Keratinocyte (primary cell): ENCODE measurements around the gene CDC42SE2. TPM values are rescaled to one million over a fixed set of nuclear protein-coding genes. Genes with fewer than 3 reads are reported as not detected.

Source experiments
- DNase-seq: peaks from one replicate; pipeline ENCODE4 v3.0.0-alpha.2; 2011; ENCODE audit warnings: low read depth, missing footprints, low spot score
- FAIRE-seq: peaks from 2 replicates; lab custom pipeline; 2011; peaks lifted over from hg19 to GRCh38; lab: Jason Lieb, UNC
- H2AFZ ChIP-seq: 2 replicates; pipeline ENCODE4 v1.6.0; 2012; ENCODE audit warnings: low read length, control low read depth, inconsistent platforms; ENCODE audit not compliant: control insufficient read depth
- H3K27ac ChIP-seq: 2 replicates; pipeline ENCODE4 v1.5.1; 2011; ENCODE audit warnings: low read length; ENCODE audit not compliant: control insufficient read depth, insufficient read depth
- H3K27me3 ChIP-seq: 3 replicates; pipeline ENCODE4 v1.6.0; 2011; ENCODE audit warnings: low read length; ENCODE audit not compliant: control insufficient read depth, insufficient read depth; ENCODE audit errors: extremely low read depth
- H3K36me3 ChIP-seq, 2 experiments: 2 replicates in 1 of 2; 3 replicates in 1 of 2; pipeline ENCODE4 v1.5.1; 2011; ENCODE audit warnings: low read length in 2 of 2, mild to moderate bottlenecking in 1 of 2; ENCODE audit not compliant: control insufficient read depth in 2 of 2, insufficient read depth in 2 of 2; ENCODE audit errors: extremely low read depth in 1 of 2
- H3K4me1 ChIP-seq: 3 replicates; pipeline ENCODE4 v1.5.1; 2011; ENCODE audit warnings: low read length; ENCODE audit not compliant: control insufficient read depth, insufficient read depth; ENCODE audit errors: extremely low read depth
- H3K4me2 ChIP-seq: 3 replicates; pipeline ENCODE4 v1.6.0; 2011; ENCODE audit warnings: low read depth, low read length; ENCODE audit not compliant: control insufficient read depth, insufficient read depth; ENCODE audit errors: extremely low read depth
- H3K4me3 ChIP-seq, 3 experiments: fragments of 200-600 bp in 1 of 3; sonication (generic) in 1 of 3; 2 replicates in 2 of 3; 3 replicates in 1 of 3; pipeline ENCODE4 v1.5.1; 2011 to 2016; ENCODE audit warnings: low read length in 3 of 3, mild to moderate bottlenecking in 3 of 3, control low read depth in 2 of 3, inconsistent platforms in 1 of 3, low read depth in 1 of 3, mixed read lengths in 1 of 3, mixed run types in 1 of 3, moderate library complexity in 1 of 3; ENCODE audit not compliant: control insufficient read depth in 2 of 3, insufficient read depth in 2 of 3; ENCODE audit errors: extremely low read depth in 1 of 3
- H3K79me2 ChIP-seq: 2 replicates; pipeline ENCODE4 v1.6.0; 2012; ENCODE audit warnings: low read length; ENCODE audit not compliant: control insufficient read depth, insufficient read depth
- H3K9ac ChIP-seq: 3 replicates; pipeline ENCODE4 v1.6.0; 2011; ENCODE audit warnings: low read length; ENCODE audit not compliant: control insufficient read depth, insufficient read depth; ENCODE audit errors: extremely low read depth
- H3K9me1 ChIP-seq: 3 replicates; pipeline ENCODE4 v1.6.0; 2011; ENCODE audit warnings: low read length; ENCODE audit not compliant: control insufficient read depth, insufficient read depth; ENCODE audit errors: extremely low read depth
- H3K9me3 ChIP-seq: 2 replicates; pipeline ENCODE4 v1.5.1; 2012; ENCODE audit warnings: low read depth, low read length; ENCODE audit not compliant: control insufficient read depth
- H4K20me1 ChIP-seq: 3 replicates; pipeline ENCODE4 v1.6.0; 2011; ENCODE audit warnings: low read length; ENCODE audit not compliant: control insufficient read depth, insufficient read depth; ENCODE audit errors: extremely low read depth
- EZH2 ChIP-seq: IDR thresholded peaks from one replicate; pipeline ENCODE4 v1.6.1; 2012; ENCODE audit warnings: inconsistent platforms, mild to moderate bottlenecking, low read length, moderate library complexity
- dilution Hi-C: fragments of 300-500 bp; cut with MboI; formaldehyde crosslinking; loops from one replicate; pipeline ENCODE4 v1.7.0; 2020; ENCODE audit warnings: low sequenced_read_pairs; ENCODE audit not compliant: extremely low pct_ligation_motif_present
- polyA plus RNA-seq, 5 experiments: library from polyadenylated mRNA; depleted of rRNA in 3 of 5; stranded (reverse) in 3 of 5; stranded (forward) in 1 of 5; unstranded in 1 of 5; fragments of >200 nt; gene quantifications; 1 replicate in 1 of 5; 2 replicates in 3 of 5; 3 replicates in 1 of 5; pipeline versions ENCODE4 v1.2.1 to v1.2.3, GENCODE V29; 2011 to 2012; ENCODE audit warnings: missing spikeins in 2 of 5, low read depth in 1 of 5, low replicate concordance in 1 of 5
- TF ChIP-seq, protein P1 (sequence below), 3 experiments: IDR thresholded peaks in 1 of 3; conservative IDR thresholded peaks in 1 of 3; optimal IDR thresholded peaks in 1 of 3; 2 replicates in 2 of 3; 3 replicates in 1 of 3; pipeline versions ENCODE3 to v1.5.1; 2011; ENCODE audit warnings: low read length in 3 of 3, mild to moderate bottlenecking in 3 of 3, moderate library complexity in 2 of 3, control low read depth in 1 of 3, inconsistent platforms in 1 of 3; ENCODE audit not compliant: insufficient read depth in 2 of 3; ENCODE audit errors: extremely low read depth in 1 of 3

Gene CDC42SE2
- polyA plus RNA-seq, 1 donor (not counting 4 experiments of a cell fraction or from before 2014, with no cell fraction given), result 32.5 TPM

DNA sequence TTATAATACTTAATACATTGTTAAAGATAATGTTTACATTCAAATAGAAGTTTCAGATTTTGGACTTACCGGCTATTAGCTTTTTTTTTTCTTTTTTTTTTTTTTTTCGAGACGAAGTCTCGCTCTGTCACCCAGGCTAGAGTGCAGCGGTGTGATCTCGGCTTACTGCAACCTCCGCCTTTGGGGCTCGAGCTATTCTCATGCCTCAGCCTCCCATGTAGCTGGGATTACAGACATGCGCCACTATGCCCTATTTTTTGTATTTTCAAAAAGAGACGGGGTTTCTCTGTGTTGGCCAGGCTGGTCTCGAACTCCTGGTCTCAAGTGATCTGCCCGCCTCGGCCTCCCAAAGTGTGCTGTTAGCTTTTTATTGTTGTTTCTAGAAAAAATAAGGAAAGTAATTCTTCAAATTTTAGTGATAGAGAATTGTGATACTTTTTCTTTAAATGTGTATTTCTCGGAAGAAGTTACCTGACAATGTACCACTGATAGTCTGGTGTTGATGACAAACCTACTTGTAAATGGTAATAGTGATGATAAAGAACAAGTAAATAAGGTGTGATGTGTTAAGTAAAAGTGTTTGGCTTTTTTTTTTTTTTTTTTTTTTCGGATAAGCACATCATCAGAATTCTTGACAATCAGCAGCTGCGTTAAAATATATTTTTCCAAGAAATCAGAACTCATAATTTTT lies 2.7 kb downstream of the CDC42SE2 start:
- no peak overlapping the region for H3K4me3 ChIP-seq
- no peak overlapping the region for H3K4me2 ChIP-seq

DNA sequence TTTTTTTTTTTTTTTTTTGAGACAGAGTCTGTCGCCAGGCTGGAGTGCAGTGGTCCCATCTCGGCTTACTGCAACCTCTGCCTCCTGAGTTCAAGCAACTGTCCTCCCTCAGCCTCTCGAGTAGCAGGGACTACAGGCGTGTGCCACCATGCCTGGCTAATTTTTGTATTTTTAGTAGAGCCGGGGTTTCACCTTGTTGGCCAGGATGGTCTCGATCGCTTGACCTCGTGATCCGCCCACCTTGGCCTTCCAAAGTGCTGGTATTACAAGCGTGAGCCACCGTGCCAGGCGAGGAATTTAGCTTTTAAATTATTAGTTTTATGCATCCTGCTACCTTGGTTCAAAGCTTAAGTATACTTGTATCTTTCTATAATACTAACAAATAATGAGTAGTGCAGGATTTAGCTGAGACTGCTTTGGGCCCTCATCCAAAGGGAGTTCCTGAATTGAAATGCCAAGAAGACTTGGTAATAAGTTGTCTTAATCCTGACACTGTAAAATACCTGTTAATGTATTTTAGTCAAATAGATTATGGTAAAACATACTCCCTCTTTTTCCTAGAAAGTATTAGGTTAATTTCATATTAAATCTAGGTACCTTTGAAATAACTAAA lies 5.0 kb downstream of the CDC42SE2 start:
- H3K27ac ChIP-seq, result no peak overlapping the region
- no peak for TF ChIP-seq EZH2
- TF ChIP-seq, protein P1, sequence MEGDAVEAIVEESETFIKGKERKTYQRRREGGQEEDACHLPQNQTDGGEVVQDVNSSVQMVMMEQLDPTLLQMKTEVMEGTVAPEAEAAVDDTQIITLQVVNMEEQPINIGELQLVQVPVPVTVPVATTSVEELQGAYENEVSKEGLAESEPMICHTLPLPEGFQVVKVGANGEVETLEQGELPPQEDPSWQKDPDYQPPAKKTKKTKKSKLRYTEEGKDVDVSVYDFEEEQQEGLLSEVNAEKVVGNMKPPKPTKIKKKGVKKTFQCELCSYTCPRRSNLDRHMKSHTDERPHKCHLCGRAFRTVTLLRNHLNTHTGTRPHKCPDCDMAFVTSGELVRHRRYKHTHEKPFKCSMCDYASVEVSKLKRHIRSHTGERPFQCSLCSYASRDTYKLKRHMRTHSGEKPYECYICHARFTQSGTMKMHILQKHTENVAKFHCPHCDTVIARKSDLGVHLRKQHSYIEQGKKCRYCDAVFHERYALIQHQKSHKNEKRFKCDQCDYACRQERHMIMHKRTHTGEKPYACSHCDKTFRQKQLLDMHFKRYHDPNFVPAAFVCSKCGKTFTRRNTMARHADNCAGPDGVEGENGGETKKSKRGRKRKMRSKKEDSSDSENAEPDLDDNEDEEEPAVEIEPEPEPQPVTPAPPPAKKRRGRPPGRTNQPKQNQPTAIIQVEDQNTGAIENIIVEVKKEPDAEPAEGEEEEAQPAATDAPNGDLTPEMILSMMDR (optimal IDR thresholded peaks at IDR 0.05 in 1 of 3, IDR thresholded peaks at IDR 0.05 in 1 of 3, conservative IDR thresholded peaks at IDR 0.05 in 1 of 3; ENCODE audit: extremely low read depth in 1 of 3, insufficient read depth in 2 of 3, low read length in 3 of 3), result no peak
- DNase-seq, result no peak

More for the DNA sequence above, 2.7 kb downstream of the CDC42SE2 start:
- Histone ChIP-seq H4K20me1 (no peaks in the 10 kb centered on the region), H3K79me2 (peaks cover 71% of the 10 kb centered on the region), H2AFZ (no peak overlapping the region), H3K27me3 (no peaks in the 10 kb centered on the region), H3K9me1 (no peaks in the 10 kb centered on the region), H3K9me3 (no peaks in the 10 kb centered on the region), H3K27ac (no peak overlapping the region), H3K36me3 (no peaks in the 10 kb centered on the region), H3K9ac (no peak overlapping the region), H3K4me1 (peaks cover 24% of the 10 kb centered on the region)
- DNase-seq (no peak), FAIRE-seq (no peak)
- TF ChIP-seq EZH2, result no peak
- TF ChIP-seq, protein P1 (optimal IDR thresholded peaks at IDR 0.05 in 1 of 3, IDR thresholded peaks at IDR 0.05 in 1 of 3, conservative IDR thresholded peaks at IDR 0.05 in 1 of 3; ENCODE audit: extremely low read depth in 1 of 3, insufficient read depth in 2 of 3, low read length in 3 of 3), result no peak
- dilution Hi-C loops, result no loop called here

More for the DNA sequence above, 5.0 kb downstream of the CDC42SE2 start:
- Histone ChIP-seq H3K36me3 (no peaks in the 10 kb centered on the region), H3K4me2 (no peak overlapping the region), H3K4me1 (peaks cover 18% of the 10 kb centered on the region), H3K9me3 (no peaks in the 10 kb centered on the region), H2AFZ (no peak overlapping the region), H3K9ac (no peak overlapping the region), H3K79me2 (peaks cover 91% of the 10 kb centered on the region), H3K4me3 (no peak overlapping the region), H3K27me3 (no peaks in the 10 kb centered on the region), H4K20me1 (no peaks in the 10 kb centered on the region), H3K9me1 (no peaks in the 10 kb centered on the region)
- no peak for FAIRE-seq
- dilution Hi-C loops, result no loop called here
